ENCODE data around the gene PIK3CD. TPM values are rescaled to one million over a fixed set of nuclear protein-coding genes. Genes with fewer than 3 reads are reported as not detected.
A peak's percentile ranks its signal among the peaks of the same experiment; 100 is the strongest.
"Not testable (repeated sequence)": the region's sequence is repeated elsewhere in the genome, so short reads cannot be mapped to it uniquely, and the experiment has no call there.

Gene PIK3CD
- total RNA-seq, 2 experiments from 2014 or later, result 211 to 214 TPM

- no peak for DNase-seq
- ChIA-PET POLR2A (no interaction called here), CTCF (no interaction called here)
- Mint-ChIP-seq H3K36me3 (ENCODE audit: low read depth) (peaks cover 2% of the 10 kb centered on the region), H3K27me3 (no peaks in the 10 kb centered on the region), H3K4me3 (no peak overlapping the region), H3K4me1 (no peaks in the 10 kb centered on the region), H3K27ac (no peak overlapping the region), H3K9me3 (no peaks in the 10 kb centered on the region)
Measured at GRCh38 chr1:9611716-9612115, 39.8 kb upstream of the PIK3CD start.

GRCh38 chr1:9612162-9612845, 39.2 kb upstream of the PIK3CD start:
- ChIA-PET CTCF (interaction anchor here (0.9 to 1.0 kb wide), 2 partner anchors 23 to 172 kb away, joined by 3 read pairs; no protein-coding TSS in a partner anchor), POLR2A (no interaction called here)
- Mint-ChIP-seq H3K36me3 (ENCODE audit: low read depth) (peaks cover 2% of the 10 kb centered on the region), H3K4me3 (no peak overlapping the region), H3K9me3 (no peaks in the 10 kb centered on the region), H3K27me3 (no peaks in the 10 kb centered on the region), H3K27ac (no peak overlapping the region), H3K4me1 (no peaks in the 10 kb centered on the region)
- DNase-seq, result no peak

GRCh38 chr1:9612871-9613624, 38.5 kb upstream of the PIK3CD start:
- CTCF ChIA-PET, result interaction anchor here (0.9 to 1.0 kb wide), 2 partner anchors 23 to 171 kb away, joined by 3 read pairs; no protein-coding TSS in a partner anchor
- Mint-ChIP-seq H3K4me3 (no peak overlapping the region), H3K27ac (no peak overlapping the region), H3K9me3 (no peaks in the 10 kb centered on the region), H3K27me3 (no peaks in the 10 kb centered on the region), H3K4me1 (no peaks in the 10 kb centered on the region), H3K36me3 (ENCODE audit: low read depth) (peaks cover 2% of the 10 kb centered on the region)
- POLR2A ChIA-PET, result no interaction called here
- no peak for DNase-seq

GRCh38 chr1:9613625-9614299, 37.8 kb upstream of the PIK3CD start:
- no peaks in the 10 kb centered on the region for H3K9me3 Mint-ChIP-seq
- H3K36me3 Mint-ChIP-seq (ENCODE audit: low read depth), result peaks cover 2% of the 10 kb centered on the region
- no peak overlapping the region for H3K27ac Mint-ChIP-seq
- H3K4me3 Mint-ChIP-seq, result no peak overlapping the region
- CTCF ChIA-PET, result interaction anchor here (1.0 kb wide), 1 partner anchor 13 kb away, joined by 3 read pairs; no protein-coding TSS in a partner anchor
- H3K4me1 Mint-ChIP-seq, result no peaks in the 10 kb centered on the region
- H3K27me3 Mint-ChIP-seq, result peaks cover under 1% of the 10 kb centered on the region
- no peak for DNase-seq
- POLR2A ChIA-PET, result interaction anchor here (1.2 kb wide), 1 partner anchor 21 kb away, joined by 5 read pairs; no protein-coding TSS in a partner anchor

GRCh38 chr1:9615316-9616063, 36.0 kb upstream of the PIK3CD start:
- no peak overlapping the region for H3K27ac Mint-ChIP-seq
- H3K4me3 Mint-ChIP-seq, result no peak overlapping the region
- DNase-seq, result peak; percentile 65
- H3K9me3 Mint-ChIP-seq, result no peaks in the 10 kb centered on the region
- ChIA-PET CTCF (interaction anchor here (0.5 to 2.3 kb wide), 28 partner anchors 9 to 688 kb away, joined by 3 to 11 read pairs (median 4); partner anchors contain the start of genes PIK3CD and TMEM201), POLR2A (interaction anchor here (1.3 to 1.8 kb wide), 2 partner anchors 26 to 36 kb away, joined by 3 to 6 read pairs; partner anchors contain the start of gene PIK3CD)
- H3K27me3 Mint-ChIP-seq, result peaks cover 5% of the 10 kb centered on the region
- peaks cover 2% of the 10 kb centered on the region for H3K36me3 Mint-ChIP-seq (ENCODE audit: low read depth)
- H3K4me1 Mint-ChIP-seq, result no peaks in the 10 kb centered on the region

- no peaks in the 10 kb centered on the region for H3K36me3 Mint-ChIP-seq (ENCODE audit: low read depth)
Measured at GRCh38 chr1:9618909-9619679, 32.4 kb upstream of the PIK3CD start.

GRCh38 chr1:9621032-9621431, 30.5 kb upstream of the PIK3CD start:
- no peak overlapping the region for H3K4me3 Mint-ChIP-seq
- peaks cover 17% of the 10 kb centered on the region for H3K27me3 Mint-ChIP-seq
- H3K27ac Mint-ChIP-seq, result no peak overlapping the region
- H3K9me3 Mint-ChIP-seq, result no peaks in the 10 kb centered on the region
- POLR2A ChIA-PET, result no interaction called here
- H3K36me3 Mint-ChIP-seq (ENCODE audit: low read depth), result no peaks in the 10 kb centered on the region
- CTCF ChIA-PET, result no interaction called here
- no peak for DNase-seq
- peaks cover 10% of the 10 kb centered on the region for H3K4me1 Mint-ChIP-seq

More at GRCh38 chr1:9618909-9619679, 32.4 kb upstream of the PIK3CD start:
- Mint-ChIP-seq H3K27me3 (peaks cover 13% of the 10 kb centered on the region), H3K4me1 (peaks cover 2% of the 10 kb centered on the region), H3K9me3 (no peaks in the 10 kb centered on the region), H3K27ac (no peak overlapping the region), H3K4me3 (no peak overlapping the region)
- ChIA-PET POLR2A (no interaction called here), CTCF (no interaction called here)
- DNase-seq, result no peak

- DNase-seq, result no peak
- no peak overlapping the region for H3K4me3 Mint-ChIP-seq
- no peaks in the 10 kb centered on the region for H3K36me3 Mint-ChIP-seq (ENCODE audit: low read depth)
- no peak overlapping the region for H3K27ac Mint-ChIP-seq
- no peaks in the 10 kb centered on the region for H3K9me3 Mint-ChIP-seq
- ChIA-PET POLR2A (no interaction called here), CTCF (interaction anchor here (0.6 kb wide), 1 partner anchor 96 kb away, joined by 3 read pairs; no protein-coding TSS in a partner anchor)
- peaks cover 34% of the 10 kb centered on the region for H3K4me1 Mint-ChIP-seq
- H3K27me3 Mint-ChIP-seq, result peaks cover 14% of the 10 kb centered on the region
Measured at GRCh38 chr1:9624081-9624480, 27.4 kb upstream of the PIK3CD start.

GRCh38 chr1:9625030-9625429, 26.5 kb upstream of the PIK3CD start:
- H3K9me3 Mint-ChIP-seq; POLR2A ChIA-PET; DNase-seq; H3K36me3 Mint-ChIP-seq (ENCODE audit: low read depth); H3K27ac Mint-ChIP-seq; CTCF ChIA-PET; H3K4me3 Mint-ChIP-seq: not testable (repeated sequence)
- peaks cover 13% of the 10 kb centered on the region for H3K27me3 Mint-ChIP-seq
- H3K4me1 Mint-ChIP-seq, result peaks cover 39% of the 10 kb centered on the region

- H3K4me1 Mint-ChIP-seq, result peaks cover 48% of the 10 kb centered on the region
- peak; percentile 35 for DNase-seq
- peaks cover 13% of the 10 kb centered on the region for H3K36me3 Mint-ChIP-seq (ENCODE audit: low read depth)
- peak overlapping the region; percentile 66 for H3K4me3 Mint-ChIP-seq
- CTCF ChIA-PET, result interaction anchor here (0.7 to 7.2 kb wide), 27 partner anchors 8 to 791 kb away, joined by 3 to 144 read pairs (median 5); partner anchors contain the start of gene PIK3CD
- no peaks in the 10 kb centered on the region for H3K9me3 Mint-ChIP-seq
- H3K27ac Mint-ChIP-seq, result peak overlapping the region; percentile 7
- H3K27me3 Mint-ChIP-seq, result peaks cover 13% of the 10 kb centered on the region
- POLR2A ChIA-PET, result interaction anchor here (1.2 to 7.2 kb wide), 8 partner anchors 26 to 102 kb away, joined by 3 to 422 read pairs (median 14); partner anchors contain the start of gene PIK3CD
Measured at GRCh38 chr1:9626201-9626608, 25.3 kb upstream of the PIK3CD start.

GRCh38 chr1:9628541-9629444, 22.7 kb upstream of the PIK3CD start:
- Mint-ChIP-seq H3K27ac (peak overlapping the region; percentile 97), H3K27me3 (peaks cover 7% of the 10 kb centered on the region), H3K4me1 (peaks cover 68% of the 10 kb centered on the region), H3K9me3 (no peaks in the 10 kb centered on the region), H3K4me3 (peak overlapping the region; percentile 87), H3K36me3 (ENCODE audit: low read depth) (peaks cover 36% of the 10 kb centered on the region)
- peak; percentile 79 for DNase-seq
- ChIA-PET POLR2A (interaction anchor here (0.6 to 7.2 kb wide), 24 partner anchors 10 to 749 kb away, joined by 3 to 422 read pairs (median 4); partner anchors contain the start of genes LZIC, NMNAT1 and PIK3CD), CTCF (interaction anchor here (0.7 to 7.2 kb wide), 13 partner anchors 12 to 315 kb away, joined by 3 to 144 read pairs (median 5); partner anchors contain the start of genes LZIC, NMNAT1 and PIK3CD)

Data from activated CD4-positive, alpha-beta memory T cell treated with anti-CD3 and anti-CD28 coated beads, Interleukin-2, amount 10 ng/mL, durations not matched to agents 7 days and 5 days (primary cell).